GM21390 (cell line): ENCODE results near the gene LRRC45.

Experiments used
- ATAC-seq: cut with Tn5 transposase; IDR thresholded peaks from one replicate; pipeline ENCODE4 v1.9.1; 2021; ENCODE audit not compliant: unreplicated experiment

The LRRC45 gene

GRCh38 chr17:82006468-82007227, 16.5 kb upstream of the LRRC45 start:
- no peak for ATAC-seq

- ATAC-seq, result no peak
Observed at GRCh38 chr17:82007228-82007494, 15.9 kb upstream of the LRRC45 start.

GRCh38 chr17:82007495-82008257, 15.4 kb upstream of the LRRC45 start:
- ATAC-seq, result no peak

GRCh38 chr17:82008258-82008940, 14.7 kb upstream of the LRRC45 start:
- no peak for ATAC-seq

- no peak for ATAC-seq
Observed at GRCh38 chr17:82008941-82009405, 14.1 kb upstream of the LRRC45 start.

- ATAC-seq, result no peak
Observed at GRCh38 chr17:82009413-82009812, 13.7 kb upstream of the LRRC45 start.

GRCh38 chr17:82010575-82011525, 12.3 kb upstream of the LRRC45 start:
- no peak for ATAC-seq

- no peak for ATAC-seq
Observed at GRCh38 chr17:82011617-82012187, 11.4 kb upstream of the LRRC45 start.

GRCh38 chr17:82012261-82012639, 10.9 kb upstream of the LRRC45 start:
- no peak for ATAC-seq

- ATAC-seq, result no peak
Observed at GRCh38 chr17:82012640-82013295, 10.3 kb upstream of the LRRC45 start.

GRCh38 chr17:82013341-82013740, 9.8 kb upstream of the LRRC45 start:
- no peak for ATAC-seq

- no peak for ATAC-seq
Observed at GRCh38 chr17:82013772-82014321, 9.3 kb upstream of the LRRC45 start.

- no peak for ATAC-seq
Observed at GRCh38 chr17:82014432-82014831, 8.7 kb upstream of the LRRC45 start.

GRCh38 chr17:82014971-82015310, 8.2 kb upstream of the LRRC45 start:
- no peak for ATAC-seq

- ATAC-seq, result no peak
Observed at GRCh38 chr17:82015311-82015971, 7.7 kb upstream of the LRRC45 start.

GRCh38 chr17:82016061-82016874, 6.8 kb upstream of the LRRC45 start:
- ATAC-seq, result no peak

- no peak for ATAC-seq
Observed at GRCh38 chr17:82016875-82017459, 6.1 kb upstream of the LRRC45 start.

GRCh38 chr17:82017612-82018151, 5.4 kb upstream of the LRRC45 start:
- no peak for ATAC-seq
